NCI-H1092 (cell line): ENCODE results near the gene BMAL1.
A peak's percentile ranks its signal among the peaks of the same experiment; 100 is the strongest.
"Not testable (repeated sequence)": the region's sequence is repeated elsewhere in the genome, so short reads cannot be mapped to it uniquely, and the experiment has no call there.

Source experiments
- DNase-seq: peaks from one replicate; lab custom pipeline; 2025; lab: John Stamatoyannopoulos, UW

Gene BMAL1

DNA sequence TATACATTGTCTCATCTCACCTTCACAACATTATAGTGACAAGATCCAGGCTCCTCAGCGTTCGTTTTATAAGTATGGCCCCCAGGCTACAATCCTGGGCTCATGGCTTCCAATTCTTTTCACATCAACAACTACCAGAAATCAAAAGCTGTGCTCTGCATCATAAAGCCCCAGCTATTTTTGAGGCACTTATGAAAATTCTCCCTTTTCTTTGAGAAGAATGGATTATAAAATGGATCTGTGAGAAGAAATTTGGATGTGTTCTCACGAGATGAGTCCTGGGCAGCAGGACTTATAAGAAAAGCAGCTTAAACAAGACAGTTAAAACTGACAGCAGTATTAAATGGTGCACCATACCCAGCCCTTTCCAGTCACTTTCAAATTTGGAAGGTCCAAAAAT, 105.2 kb downstream of the BMAL1 start:
- DNase-seq: no peak

DNA sequence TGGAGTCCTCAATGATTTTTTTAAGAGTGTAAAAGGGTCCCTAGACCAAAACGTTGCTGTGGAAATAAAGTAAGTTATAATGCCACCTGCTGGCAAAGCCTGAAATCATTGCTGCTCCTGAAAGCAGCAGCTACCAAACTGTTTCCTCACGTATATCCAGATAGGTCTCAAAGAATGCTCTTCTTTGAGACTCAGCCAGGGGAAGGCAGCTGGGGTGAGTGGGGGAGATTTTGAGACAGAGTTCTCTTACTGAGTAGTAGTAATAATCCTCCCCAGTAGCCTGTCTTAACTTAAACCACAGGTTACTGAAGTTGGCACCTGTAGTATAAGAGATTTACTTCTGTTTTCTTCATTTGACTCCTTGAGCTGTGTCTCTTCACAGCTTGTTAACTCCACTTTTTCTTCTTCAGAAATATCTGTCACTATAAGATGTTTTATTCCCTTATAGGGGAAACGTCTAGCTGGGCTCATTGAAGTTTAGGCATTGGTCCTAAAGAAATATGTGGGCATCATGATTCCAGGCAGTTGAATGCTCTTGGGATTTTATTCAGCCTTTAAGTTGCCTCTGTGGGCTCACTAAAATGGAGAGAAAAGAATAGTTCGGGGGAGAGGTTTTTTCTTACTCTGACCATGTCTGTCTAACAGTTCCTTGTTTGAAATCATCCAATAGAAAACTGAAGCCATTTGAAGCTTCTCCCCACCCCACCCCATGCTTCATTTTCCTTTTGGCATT, 107.5 kb downstream of the BMAL1 start:
- peak; percentile 20 for DNase-seq

DNA sequence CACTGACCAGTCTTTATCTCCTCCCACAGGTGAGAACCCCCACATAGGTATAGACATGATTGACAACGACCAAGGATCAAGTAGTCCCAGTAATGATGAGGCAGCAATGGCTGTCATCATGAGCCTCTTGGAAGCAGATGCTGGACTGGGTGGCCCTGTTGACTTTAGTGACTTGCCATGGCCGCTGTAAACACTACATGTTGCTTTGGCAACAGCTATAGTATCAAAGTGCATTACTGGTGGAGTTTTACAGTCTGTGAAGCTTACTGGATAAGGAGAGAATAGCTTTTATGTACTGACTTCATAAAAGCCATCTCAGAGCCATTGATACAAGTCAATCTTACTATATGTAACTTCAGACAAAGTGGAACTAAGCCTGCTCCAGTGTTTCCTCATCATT, 109.0 kb downstream of the BMAL1 start:
- DNase-seq: no peak

DNA sequence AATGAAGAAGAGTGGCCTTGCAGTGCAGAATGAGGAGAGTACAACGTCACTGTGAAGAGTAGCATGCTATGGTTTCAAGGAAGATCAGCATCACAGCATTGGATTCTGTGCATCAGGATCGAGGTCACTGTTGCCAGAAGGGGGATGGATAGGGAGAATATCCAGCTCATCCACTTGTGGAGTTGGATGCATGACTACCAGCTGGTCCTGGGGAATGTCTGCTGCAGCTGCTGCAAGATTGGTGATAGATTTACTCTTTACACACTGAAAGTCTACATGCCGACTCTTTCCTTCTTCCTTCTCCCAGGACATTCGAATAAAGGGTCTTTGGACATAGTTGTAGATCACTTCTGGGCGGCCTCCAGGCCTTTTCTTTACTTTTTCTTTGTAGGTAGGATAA, 111.2 kb downstream of the BMAL1 start:
- no peak for DNase-seq

DNA sequence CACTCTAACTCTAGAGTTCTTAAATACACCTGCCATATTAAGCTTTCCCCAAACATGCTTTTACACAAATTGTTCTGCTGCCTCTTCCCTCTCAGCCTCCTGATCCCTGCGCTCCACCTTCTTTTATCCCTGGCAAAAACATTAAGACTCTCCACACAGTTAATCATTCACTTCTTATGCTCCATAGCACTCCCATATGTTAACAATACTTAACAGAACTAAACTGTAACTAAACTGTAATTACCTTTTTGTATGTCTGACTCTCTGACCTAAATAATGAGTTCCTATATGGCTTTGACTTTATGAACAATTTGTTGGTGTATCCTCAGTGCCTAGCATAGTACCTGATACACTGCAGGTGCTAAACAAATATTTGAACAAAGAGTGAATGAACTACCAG, 113.6 kb downstream of the BMAL1 start:
- no peak for DNase-seq

DNA sequence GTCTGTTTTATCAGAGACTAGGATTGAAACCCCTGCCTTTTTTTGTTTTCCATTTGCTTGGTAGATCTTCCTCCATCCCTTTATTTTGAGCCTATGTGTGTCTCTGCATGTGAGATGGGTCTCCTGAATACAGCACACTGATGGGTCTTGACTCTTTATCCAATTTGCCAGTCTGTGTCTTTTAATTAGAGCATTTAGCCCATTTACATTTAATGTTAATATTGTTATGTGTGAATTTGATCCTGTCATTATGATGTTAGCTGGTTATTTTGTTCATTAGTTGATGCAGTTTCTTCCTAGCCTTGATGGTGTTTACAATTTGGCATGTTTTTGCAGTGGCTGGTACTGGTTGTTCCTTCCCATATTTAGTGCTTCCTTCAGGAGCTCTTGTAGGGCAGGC, 120.7 kb downstream of the BMAL1 start:
- DNase-seq: not testable (repeated sequence)

DNA sequence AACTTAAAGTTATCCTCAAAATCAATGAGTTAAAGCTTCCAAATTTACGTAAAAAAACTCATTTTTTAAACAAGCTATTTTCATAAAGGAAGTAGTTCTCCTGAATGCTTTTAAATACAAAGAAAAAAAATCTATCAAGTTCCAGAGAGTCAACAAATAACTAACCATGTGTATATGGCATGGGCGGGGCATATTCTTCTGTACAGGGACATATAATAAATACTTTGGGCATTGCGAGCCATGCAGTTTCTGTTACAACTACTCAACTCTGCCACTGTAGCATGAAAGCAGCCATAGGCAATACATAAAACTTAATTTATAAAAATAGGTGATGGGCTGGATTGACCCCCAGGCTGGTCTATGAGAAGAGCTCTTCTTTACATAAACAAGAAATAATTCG, 127.6 kb downstream of the BMAL1 start:
- DNase-seq: no peak

DNA sequence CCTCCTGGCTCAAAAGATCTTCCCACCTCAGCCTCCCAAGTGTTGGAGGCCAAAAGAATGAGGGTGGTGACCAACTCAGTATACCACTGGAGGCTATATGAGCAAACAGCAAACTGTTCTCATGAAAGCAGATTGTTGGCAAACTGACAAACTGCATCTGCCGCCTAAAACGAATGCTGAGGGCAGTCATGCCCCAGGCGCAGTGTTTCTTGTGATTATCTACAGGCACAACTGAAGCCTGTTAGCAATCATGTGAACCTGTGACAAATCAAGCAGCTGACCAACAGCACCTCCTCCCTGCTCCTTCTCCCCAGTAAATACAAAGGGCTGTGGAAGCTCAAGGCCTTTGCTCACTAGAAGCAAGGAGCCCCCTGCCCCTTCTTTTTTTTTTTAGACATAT, 137.6 kb downstream of the BMAL1 start:
- DNase-seq: no peak

DNA sequence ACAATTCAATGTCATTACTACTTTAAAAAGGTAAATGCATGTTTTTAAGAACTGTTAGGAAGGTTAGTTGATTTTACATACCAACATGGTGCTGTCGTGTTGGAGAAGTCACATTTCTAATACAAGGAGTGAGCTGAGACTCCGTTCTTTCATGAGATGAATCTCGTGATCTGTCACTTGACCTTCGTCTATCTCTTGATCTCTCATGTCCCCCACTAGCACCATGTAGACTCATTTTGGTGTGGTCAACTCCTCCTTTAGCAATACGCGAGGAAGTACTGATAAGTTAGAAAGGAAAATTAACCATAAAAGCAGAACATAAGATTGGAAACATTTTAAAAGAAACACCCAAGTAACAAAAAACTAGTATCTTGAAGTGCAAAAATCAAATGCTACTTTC, 144.0 kb downstream of the BMAL1 start:
- DNase-seq: no peak

DNA sequence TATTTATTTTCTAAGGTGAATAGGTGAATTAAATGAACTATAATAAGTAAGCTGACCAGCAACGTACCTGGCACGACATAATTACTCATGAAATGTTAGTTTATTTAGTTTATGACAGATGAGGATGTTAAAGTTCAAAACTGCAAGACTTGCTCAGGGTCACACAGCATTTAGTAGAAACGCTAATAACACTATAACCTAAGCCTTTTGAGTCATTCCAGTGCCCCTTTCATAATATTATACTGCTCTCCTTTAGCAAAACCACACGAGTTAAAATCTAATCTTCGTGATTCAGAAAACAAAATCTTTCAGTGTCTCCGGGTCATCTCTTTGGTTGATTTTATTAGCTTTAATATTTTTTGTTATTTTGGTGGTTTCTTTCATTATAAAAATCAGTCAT, 145.8 kb downstream of the BMAL1 start:
- no peak for DNase-seq

DNA sequence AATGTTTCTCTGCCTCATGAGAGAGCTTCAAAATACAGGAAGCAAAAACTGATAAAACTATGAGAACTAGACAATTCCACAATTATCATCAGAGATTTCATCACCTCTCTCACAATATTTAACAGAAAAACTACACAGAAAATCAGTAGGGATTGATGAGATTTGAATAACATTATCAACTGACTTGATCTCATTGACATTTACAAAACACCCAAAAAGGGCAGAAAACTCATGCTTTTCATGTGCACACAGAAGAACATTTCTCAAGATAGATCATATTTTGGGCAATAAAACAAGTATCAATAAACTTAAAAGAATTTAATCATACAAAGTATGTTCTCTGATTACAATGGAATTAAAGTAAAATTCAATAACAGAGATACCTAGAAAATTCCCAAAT, 149.8 kb downstream of the BMAL1 start:
- DNase-seq: no peak

DNA sequence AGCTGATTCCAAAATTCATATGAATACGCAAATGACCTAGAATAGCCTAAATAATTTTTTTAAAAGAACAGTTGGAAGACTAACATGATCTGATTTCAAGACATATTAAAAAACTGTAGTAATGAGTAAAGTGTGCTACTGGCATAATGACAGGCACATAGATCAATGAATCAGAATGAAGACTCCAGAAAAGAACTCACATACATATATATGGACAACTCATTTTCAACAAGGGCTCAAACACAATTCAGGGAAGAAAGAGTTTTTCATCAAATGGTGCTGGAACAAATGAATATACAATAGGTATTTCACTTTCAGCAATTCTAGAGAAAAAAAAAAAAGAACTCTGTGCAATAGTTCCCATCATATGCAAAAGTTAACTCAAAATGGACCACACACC, 151.7 kb downstream of the BMAL1 start:
- no peak for DNase-seq

DNA sequence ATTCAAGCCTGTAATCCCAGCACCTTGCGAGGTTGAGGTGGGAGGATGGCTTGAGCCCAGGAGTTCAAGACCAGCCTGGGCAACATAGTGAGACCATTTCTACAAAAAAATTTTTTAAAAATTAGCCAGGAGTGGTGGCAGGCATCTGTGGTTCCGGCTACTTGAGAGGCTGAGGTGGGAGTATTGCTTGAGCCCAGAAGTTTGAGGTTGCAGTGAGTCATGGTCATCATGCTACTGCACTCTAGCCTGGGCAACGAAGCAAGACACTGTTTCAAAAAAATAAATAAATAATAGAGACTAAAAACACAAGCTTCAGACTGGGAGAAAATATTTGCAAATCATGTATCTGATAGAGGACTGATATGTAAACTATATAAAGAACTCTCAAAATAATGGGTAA, 152.2 kb downstream of the BMAL1 start:
- DNase-seq: no peak

DNA sequence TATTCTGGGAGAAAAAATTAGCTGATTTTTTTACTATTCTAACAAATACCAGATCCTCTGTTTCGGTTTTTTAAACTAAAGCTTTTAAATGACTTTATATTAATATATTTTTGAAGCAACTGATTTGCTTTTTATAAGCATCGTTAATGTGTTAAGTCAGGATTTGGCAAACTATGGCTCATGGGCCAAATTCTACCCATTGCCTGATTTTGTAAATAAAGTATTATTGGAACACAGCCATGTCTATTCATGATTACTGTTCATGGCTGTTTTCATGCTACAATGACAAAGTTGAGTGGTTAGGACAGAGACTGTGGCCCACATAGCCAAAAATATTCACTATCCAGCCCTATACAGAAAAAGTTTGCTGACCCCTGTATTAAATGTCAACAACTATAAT, 155.8 kb downstream of the BMAL1 start:
- no peak for DNase-seq

DNA sequence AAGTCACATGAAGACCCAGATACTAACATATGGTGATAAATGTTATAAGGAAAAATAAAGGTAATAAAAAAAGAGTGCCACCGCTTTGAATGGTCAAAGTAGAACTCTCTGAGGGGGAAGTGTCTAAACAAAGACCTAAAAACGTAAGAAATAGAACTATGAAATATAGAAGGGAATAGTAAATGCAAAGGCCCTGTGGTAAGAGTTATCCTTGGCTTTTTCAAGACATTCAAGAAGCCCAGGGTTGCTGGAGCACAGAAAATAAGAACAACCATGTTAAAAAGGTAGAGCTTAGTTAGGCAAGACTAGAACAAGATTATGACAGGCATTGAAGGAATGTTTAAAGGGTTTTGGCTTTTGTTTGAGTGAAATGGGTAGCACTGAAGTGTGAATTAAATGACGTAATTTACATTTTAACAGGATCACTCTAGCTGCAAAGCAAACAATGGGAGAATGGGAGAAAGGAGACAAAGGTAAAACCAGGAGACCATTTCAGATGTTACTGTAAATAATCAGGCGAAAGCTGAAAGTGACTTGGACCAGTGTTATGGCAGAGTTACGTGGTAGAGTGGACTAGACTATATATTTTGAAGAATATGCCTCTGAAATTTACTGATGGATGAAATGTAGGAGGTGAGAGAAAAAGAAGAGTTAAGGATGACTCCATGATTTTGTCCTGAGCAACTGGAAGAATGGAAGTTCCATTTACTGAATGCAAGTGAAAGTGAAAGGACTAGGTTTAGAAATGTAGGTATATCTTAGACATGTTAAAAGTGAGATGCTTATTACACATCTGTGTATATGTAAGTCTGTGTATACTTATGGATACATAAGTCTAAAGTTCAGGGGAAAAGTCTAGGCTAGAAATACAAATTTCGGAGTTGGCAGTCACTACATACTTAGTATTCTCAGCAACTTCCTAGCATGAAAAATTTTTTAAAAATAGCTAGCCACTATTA, 156.9 kb downstream of the BMAL1 start:
- no peak for DNase-seq

DNA sequence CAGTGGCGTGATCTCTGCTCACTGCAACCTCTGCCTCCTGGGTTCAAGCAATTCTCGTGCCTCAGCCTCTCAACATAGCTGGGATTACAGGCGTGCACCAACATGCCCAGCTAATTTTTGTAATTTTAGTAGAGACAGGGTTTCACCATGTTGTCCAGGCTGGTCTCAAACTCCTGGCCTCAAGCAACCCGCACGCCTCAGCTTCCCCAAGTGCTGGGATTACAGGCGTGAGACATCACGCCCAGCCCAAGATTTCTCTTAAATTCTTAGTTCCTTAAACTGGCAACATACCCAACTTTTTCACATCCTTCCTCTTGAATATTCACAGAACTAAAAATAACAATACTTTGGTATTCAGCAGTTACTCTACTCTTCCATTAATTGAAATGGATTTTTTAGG, 159.2 kb downstream of the BMAL1 start:
- DNase-seq: not testable (repeated sequence)
